Measurements from ENCODE around the gene CRKL. TPM values are rescaled to one million over a fixed set of nuclear protein-coding genes. Genes with fewer than 3 reads are reported as not detected.

The CRKL gene, protein sequence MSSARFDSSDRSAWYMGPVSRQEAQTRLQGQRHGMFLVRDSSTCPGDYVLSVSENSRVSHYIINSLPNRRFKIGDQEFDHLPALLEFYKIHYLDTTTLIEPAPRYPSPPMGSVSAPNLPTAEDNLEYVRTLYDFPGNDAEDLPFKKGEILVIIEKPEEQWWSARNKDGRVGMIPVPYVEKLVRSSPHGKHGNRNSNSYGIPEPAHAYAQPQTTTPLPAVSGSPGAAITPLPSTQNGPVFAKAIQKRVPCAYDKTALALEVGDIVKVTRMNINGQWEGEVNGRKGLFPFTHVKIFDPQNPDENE
- total RNA-seq, result 10 to 100 TPM; 38.2 to 46.2 (median 44.4) TPM

- H3K4me3 ChIP-seq, result peak within 1 kb of the TSS; percentile 74 to 100 (median 90)
- H3K9me3 ChIP-seq, result no peaks in the 10 kb centered on the region
- TF ChIP-seq POLR2A (IDR thresholded peaks at IDR 0.05), result peak in 3 of 4 donors; percentile 90 to 99 (median 98)
- peak; percentile 87 to 99 (median 96) for TF ChIP-seq CTCF (IDR thresholded peaks at IDR 0.05)
- DNase-seq, result peak; percentile 59
- H3K4me1 ChIP-seq, result peaks cover 25 to 56% (median 34%) of the 10 kb centered on the region in 3 donors
- intact Hi-C loops (cut with DNase I), result loop anchor here (10.0 kb wide), 1 partner anchor 52 kb away; no protein-coding TSS in a partner anchor
- H3K36me3 ChIP-seq, result no peaks in the 10 kb centered on the region
- no peaks in the 10 kb centered on the region for H3K27me3 ChIP-seq
- peak within 1 kb of the TSS; percentile 93 to 100 (median 100) for H3K27ac ChIP-seq
- WGBS, 2 donors, result 0 to 7% methylated on average over 2 to 10 of the region's 92 CpGs
Observed at GRCh38 chr22:20916916-20917810, at the start of gene CRKL. CRKL (plus strand) TSS chr22:20917407; CDS start chr22:20917935, 528 bp downstream.

DNA sequence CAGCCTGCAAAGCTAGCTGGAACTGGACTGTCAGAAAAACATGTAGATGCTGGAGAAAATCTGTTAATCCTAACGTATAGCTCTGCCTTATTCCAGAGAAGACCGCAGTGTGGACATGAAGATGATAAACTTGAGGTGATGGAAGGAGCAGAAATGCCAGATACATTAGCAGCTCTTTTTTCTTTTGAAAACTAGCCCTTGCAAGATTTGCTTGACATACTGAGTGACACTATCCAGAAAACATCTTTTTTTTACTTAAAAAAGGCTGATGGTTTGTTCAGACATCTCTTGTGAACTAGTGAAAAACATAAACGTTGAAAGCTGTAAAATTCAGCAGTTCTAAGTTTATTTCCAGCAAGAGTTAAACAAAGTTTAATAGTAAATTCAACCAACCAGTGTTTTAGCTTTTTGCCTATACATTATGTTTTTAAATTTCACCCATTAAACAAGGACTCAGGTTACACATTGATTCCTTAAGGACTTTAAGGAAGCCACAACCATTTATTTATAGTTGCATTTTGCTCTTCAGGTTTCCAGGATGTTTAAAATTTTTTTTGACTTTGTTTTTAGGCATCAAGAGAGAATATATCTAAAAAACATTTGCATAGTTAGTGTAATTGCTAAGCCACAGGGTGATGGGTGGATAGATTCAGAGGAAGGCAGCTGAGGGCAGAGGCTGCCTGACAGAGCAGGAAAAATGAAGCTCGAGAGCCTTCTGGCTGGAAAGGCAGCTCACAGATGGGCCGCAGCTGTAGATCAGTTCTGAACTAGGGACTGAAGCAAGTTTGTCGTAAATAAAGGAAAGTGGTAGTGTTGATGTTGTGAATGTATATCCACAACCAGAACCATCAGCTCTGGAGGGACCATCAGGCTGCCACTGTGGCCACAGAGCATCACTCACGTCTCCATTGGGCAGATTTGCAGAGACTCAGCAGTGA lies 48.9 kb upstream of the CRKL start:
- H3K4me1 ChIP-seq, result peaks cover 3 to 35% (median 8%) of the 10 kb centered on the region in 3 donors
- TF ChIP-seq CTCF (IDR thresholded peaks at IDR 0.05) (no peak), POLR2A (IDR thresholded peaks at IDR 0.05) (no peak)
- no peaks in the 10 kb centered on the region for H3K9me3 ChIP-seq
- peak overlapping the region in 3 of 4 donors; percentile 74 to 89 (median 85) for H3K27ac ChIP-seq
- 75 to 81% methylated on average over 6 to 7 of the region's 7 CpGs for WGBS, 2 donors
- no peak for DNase-seq
- H3K4me3 ChIP-seq, result no peak overlapping the region
- peaks cover 0 to 83% (median 0%) of the 10 kb centered on the region in 3 donors for H3K36me3 ChIP-seq
- H3K27me3 ChIP-seq, result no peaks in the 10 kb centered on the region
- intact Hi-C loops (cut with DNase I), result loop anchor here (10.0 kb wide), 2 partner anchors 47 to 73 kb away; partner anchors contain the start of gene CRKL

DNA sequence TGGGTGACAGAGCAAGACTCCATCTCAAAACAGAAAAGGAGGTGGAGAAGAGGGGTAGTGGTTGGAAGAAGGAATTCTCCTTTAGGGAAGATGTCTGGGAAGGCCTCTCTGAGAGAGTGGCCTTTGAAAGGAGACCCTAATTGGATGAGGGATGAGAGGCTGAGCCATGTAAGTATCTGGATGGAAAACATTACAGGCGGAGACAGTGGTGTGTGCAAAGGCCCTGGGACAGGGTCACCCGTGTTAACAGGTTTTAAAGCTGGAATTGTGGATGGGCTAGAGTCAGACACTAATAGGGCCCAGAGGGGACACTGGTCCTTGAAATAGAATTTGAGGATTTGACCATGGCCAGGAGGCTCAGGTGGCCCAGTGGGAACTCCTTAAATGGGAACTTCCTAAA lies 48.0 kb upstream of the CRKL start:
- Histone ChIP-seq H3K4me1 (peaks cover 0 to 35% (median 8%) of the 10 kb centered on the region in 3 donors), H3K27ac (no peak overlapping the region), H3K27me3 (no peaks in the 10 kb centered on the region), H3K4me3 (no peak overlapping the region), H3K9me3 (no peaks in the 10 kb centered on the region), H3K36me3 (peaks cover 0 to 82% (median 0%) of the 10 kb centered on the region in 3 donors)
- intact Hi-C loops (cut with DNase I), result loop anchor here (10.0 kb wide), 2 partner anchors 46 to 74 kb away; partner anchors contain the start of gene CRKL
- 100% methylated on average over 1 to 2 of the region's 2 CpGs for WGBS, 2 donors
- no peak for DNase-seq
- TF ChIP-seq POLR2A (IDR thresholded peaks at IDR 0.05) (no peak), CTCF (IDR thresholded peaks at IDR 0.05) (no peak)

DNA sequence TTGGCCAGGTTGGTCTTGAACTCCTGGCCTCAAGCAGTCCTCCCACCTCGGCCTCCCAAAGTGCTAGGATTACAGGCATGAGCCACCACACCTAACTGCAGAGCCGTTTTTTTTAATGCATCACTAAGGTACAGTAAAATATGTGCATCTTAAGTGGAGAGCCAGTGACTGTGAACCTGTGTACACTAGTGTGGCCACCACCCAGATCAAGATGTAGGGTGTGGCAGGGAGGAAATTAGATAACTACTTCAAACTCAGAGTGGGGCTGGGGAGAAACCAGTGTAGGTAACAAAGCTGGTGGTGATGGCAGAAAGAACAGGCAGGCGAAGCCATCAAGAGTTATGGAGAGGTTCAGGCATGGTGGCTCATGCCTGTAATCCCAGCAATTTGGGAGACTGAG lies 44.0 kb upstream of the CRKL start:
- TF ChIP-seq CTCF (IDR thresholded peaks at IDR 0.05) (no peak), POLR2A (IDR thresholded peaks at IDR 0.05) (no peak)
- DNase-seq, result no peak
- Histone ChIP-seq H3K4me1 (peaks cover 0 to 8% (median 0%) of the 10 kb centered on the region in 3 donors), H3K27me3 (no peaks in the 10 kb centered on the region), H3K9me3 (no peaks in the 10 kb centered on the region), H3K4me3 (no peak overlapping the region), H3K27ac (no peak overlapping the region), H3K36me3 (peaks cover 0 to 93% (median 9%) of the 10 kb centered on the region in 3 donors)
- WGBS, 2 donors, result 89 to 95% methylated on average over 3 of the region's 3 CpGs
- intact Hi-C loops (cut with DNase I), result no loop called here

Data from esophagus squamous epithelium (tissue), 5 donors.